HG03159 (cell line): ENCODE data around the gene RAPGEF4.

ENCODE experiments used
- ATAC-seq: cut with Tn5 transposase; IDR thresholded peaks from one replicate; pipeline ENCODE4 v1.9.1; 2021; ENCODE audit warnings: mild to moderate bottlenecking, moderate library complexity; ENCODE audit not compliant: unreplicated experiment

Gene RAPGEF4

GRCh38 chr2:172928756-172929155, 193.1 kb downstream of the RAPGEF4 start:
- no peak for ATAC-seq

DNA sequence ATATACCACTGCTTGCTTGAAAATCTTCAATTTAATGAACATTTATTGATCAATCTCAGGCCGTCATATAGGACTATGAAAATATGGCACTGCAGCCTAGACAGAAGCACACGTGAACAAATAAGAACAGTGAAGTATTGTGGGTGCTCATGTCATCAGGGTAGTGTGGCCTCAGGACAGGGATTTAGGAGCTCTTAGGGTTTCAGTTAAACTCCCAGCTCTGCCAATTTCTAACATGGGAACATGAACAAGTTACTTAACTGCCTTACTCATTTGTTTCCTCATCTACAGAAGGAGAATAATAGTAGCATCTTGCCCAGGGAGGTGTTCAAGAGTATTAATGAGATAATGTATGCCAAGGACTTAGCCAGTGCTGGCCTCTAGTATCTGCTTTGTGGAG, 194.0 kb downstream of the RAPGEF4 start:
- no peak for ATAC-seq

GRCh38 chr2:172930871-172931255, 195.2 kb downstream of the RAPGEF4 start:
- no peak for ATAC-seq

DNA sequence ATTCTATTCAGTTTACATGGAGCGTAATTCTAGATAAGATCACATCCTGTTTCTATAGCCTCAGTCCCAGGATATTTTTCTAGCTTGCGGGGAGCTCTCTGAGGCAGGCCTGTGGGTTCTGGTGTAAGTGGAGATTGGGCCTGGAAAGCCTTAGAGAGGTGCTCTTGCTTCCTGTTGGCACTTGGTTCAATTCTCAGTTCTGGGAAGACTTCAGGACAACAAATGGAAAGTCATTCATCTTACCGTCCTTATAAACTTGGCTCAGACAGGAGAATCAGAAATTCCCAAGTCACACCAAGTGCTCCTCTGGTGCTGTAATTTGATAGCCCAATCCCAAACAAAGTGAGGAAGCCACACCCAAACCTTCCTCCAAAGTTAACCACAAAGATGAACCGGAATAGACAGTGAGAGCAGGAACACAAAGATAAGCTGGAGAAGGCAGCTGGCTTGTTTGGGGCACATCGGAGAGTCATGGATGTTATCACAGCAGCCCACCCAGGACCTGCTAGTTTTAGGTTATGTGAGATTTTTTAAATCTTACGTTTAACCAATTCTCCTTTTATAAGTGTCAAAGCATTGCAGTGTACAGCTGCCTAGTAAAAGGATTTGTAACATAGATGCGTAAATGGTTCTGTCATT, 195.7 kb downstream of the RAPGEF4 start:
- no peak for ATAC-seq

- no peak for ATAC-seq
Observed at GRCh38 chr2:172931918-172932520, 196.4 kb downstream of the RAPGEF4 start.

DNA sequence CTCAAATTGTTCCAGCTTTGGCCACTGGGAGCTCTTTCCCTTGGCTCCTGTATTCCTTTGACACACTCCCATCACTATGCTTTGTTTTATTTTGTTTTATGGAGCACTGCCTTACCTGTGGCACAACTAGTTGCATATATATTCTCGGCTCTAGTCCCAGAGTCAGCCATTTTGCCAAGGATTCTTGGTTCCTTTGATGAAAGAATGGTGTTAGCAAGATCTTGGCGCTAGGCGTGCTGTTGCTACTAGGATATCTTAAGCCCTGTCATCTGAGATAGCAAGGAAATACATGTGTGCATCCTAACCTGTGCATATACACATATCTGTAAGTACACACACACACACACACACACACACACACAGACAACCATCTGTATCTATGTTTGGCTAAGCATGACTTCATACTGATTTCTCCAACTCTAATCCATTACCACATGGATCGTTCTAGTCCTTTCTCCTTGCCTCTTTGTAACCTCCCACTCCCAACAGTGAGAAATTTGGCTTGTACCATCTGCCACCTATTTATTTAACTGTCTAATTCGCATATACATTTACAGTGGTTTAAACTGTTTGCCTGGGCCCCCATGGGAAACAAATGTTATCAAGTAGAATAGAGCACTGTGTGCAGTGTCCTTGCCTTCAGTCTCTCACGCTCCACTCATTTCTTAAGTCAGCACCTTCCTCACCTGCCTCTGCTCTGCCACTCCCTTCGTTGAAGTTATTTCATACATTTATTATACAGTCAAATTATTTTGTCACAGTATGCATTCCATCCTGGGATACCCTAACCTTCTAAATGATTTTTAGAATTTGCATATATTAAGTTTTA, 202.5 kb downstream of the RAPGEF4 start:
- ATAC-seq = no peak

- no peak for ATAC-seq
Observed at GRCh38 chr2:172938713-172939375, 203.2 kb downstream of the RAPGEF4 start.

- no peak for ATAC-seq
Observed at GRCh38 chr2:172943539-172943938, 207.9 kb downstream of the RAPGEF4 start.

DNA sequence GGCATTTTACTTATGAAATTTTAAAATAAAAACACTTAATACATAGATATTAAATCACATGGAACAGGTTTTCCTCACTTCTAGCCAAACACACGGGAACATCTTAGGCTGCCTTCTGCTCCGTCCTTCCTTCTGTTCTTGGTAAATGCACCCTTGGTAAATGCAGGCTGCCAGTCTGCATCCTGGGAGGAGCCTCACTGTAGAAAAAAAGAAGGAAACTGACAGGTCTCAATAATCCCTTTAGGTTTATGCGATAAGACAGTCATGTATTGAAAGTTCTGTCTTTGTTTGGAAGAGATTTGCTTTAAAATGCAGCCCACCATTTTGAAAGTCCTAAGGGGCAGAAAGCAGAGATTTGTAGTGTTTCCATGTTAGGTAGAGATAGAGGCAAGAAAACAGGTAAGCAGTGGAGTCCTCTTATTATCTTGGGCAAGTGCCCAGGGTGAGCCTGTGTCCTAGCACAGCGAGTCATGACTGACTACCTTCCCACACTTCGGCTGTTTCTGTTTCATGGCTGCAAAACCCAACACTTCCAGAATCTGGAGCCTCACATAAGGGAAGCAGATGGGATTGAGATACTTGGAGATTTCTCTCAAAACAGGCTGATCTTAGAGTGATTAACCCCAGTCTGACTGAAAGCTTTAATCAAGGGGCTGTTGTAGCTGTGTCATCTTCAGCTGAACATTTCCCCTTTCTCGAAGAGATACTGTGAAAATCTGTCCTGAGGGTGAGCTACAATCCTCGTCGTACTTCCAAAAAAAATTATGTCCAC, 208.6 kb downstream of the RAPGEF4 start:
- ATAC-seq = no peak

DNA sequence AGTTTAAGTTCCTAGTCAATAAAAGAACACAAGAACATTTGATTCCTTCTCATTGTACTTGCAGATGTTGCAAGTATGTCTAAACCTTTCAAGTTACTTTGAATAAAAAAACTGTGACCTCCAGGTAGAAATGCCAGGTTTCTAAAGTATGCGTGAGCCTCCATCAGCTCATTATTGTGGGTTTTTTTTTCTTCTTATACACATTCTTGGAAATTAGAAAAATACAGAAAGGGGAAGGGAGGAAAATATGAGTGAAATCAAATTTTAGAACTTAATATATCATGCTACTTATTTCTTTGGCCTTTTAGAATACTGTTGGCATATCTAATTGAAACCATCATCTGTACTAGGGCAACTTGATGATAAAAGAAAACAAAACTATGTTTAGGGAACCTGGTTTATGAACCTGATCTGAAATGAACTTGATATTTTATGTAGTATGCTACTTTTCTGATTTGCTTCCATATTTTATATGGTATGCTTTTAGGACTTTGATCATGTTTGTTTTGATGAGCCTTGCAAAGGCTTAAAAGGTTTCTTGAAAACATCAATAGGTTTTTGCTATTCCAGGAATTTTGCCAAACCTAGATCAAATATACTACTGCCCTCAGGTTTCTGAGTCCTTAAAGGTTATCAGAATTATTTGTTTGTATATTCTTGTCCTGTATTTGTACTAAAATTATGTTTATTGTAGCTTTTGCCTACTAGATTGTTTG, 209.3 kb downstream of the RAPGEF4 start:
- no peak for ATAC-seq

GRCh38 chr2:172945510-172945850, 209.8 kb downstream of the RAPGEF4 start:
- ATAC-seq = no peak

DNA sequence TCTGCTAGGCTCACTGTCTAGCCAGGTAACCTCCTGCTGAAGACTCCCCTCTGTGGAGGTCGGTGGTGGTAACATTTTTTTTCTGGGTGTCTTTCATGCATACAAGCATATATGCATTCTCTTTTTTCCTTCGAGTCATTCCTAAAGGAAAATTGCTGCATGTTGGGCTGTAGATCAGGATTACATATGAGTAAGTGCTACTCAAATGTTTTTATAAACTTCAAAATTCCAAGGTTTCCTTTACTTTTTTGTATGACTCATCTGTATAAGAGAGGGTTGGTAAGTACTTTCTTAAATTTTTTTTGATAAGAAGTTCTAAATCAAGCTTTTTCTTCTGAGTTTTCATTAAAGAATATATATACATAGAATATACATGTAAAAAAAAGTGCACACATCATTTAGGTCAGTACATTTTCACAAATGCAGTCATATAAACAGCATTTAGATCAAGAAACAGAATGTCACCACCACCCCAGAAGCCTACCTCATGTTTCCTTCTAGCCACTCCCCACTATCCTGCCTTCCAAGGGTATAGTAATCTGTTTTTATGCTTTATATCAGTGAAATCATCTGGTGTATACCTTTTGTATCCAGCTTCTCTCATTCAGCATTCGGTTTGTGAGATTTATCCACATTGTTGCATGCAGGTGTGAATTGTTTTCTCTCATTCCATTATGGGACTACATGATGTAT, 212.0 kb downstream of the RAPGEF4 start:
- ATAC-seq = no peak

- no peak for ATAC-seq
Observed at GRCh38 chr2:172949522-172949921, 213.9 kb downstream of the RAPGEF4 start.

- no peak for ATAC-seq
Observed at GRCh38 chr2:172950565-172950964, 214.9 kb downstream of the RAPGEF4 start.

- ATAC-seq = no peak
Observed at GRCh38 chr2:172951554-172951953, 215.9 kb downstream of the RAPGEF4 start.

DNA sequence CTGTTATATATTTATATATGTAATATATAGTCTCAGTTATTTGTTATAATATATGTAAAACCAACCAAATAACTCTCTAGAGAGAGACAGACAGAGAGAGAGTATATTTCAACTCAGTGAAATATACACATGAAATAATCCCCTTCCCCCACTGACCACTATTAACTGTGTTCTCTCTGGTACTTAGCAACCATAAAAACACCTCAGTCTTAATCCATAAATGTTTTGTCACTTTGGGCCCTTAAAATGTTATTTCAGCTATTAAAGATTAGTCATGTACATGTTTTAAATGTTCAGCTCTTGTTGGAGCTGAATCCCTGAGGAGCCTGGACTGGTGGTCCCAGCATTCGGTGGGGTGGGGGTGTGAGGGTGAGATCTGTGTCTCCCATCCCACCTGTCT, 217.8 kb downstream of the RAPGEF4 start:
- no peak for ATAC-seq

- ATAC-seq = no peak
Observed at GRCh38 chr2:172953970-172954852, 218.6 kb downstream of the RAPGEF4 start.

GRCh38 chr2:172955587-172955986, 219.9 kb downstream of the RAPGEF4 start:
- ATAC-seq = no peak

DNA sequence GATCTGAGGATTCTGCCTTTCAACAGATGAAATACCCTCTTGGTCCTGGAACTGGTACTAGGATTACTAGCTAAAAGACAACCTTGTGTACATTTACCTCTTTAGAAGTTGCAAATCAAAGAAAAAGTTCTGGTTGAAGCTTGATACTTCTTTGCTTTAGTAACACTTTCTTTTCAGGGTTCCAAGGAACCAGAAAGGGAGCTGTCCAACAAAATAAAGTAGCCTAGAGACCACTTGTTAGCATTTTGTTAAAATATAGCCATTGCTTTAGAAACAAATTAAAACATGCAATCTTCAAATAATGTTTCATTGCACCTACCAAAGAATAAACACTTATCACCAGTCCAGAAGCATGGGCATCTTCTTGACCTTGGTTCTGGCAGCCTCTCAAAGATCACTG, 222.1 kb downstream of the RAPGEF4 start:
- no peak for ATAC-seq
